ENCODE data around the gene GALR2. TPM values are rescaled to one million over a fixed set of nuclear protein-coding genes. Genes with fewer than 3 reads are reported as not detected.
"Not testable (repeated sequence)": the region's sequence is repeated elsewhere in the genome, so short reads cannot be mapped to it uniquely, and the experiment has no call there.

GALR2 gene
- total RNA-seq, 1 donor from 2014 or later: not detected

DNA sequence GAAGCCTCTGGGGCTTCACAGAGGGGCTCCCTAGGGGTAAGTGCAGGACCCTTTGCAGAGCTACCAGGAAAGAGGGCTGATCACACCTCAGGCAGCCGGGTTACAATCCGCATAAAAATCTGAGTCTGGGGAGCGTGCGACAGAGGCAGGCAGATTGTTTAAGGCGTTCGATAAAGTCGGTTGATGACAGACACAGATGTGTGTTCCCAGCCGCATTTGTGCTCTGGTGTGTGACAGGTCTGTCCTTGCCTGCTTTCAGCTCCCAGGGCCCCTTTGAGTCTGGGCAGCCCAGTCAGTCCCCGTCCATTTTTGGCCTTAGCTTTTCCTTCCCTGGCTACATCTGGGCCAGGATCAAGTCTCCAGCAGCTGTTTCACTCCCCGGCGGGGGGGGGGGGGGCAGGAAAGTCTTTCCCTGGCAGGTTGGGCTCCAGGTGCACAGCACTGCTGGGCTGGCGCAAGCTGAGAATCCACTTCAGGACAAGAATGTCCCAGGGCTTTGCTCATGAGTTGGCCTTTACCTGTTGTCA, 3.1 kb downstream of the GALR2 start:
- intact Hi-C loops (cut with DNase I): no loop called here
- DNase-seq (ENCODE audit: low spot score) (no peak), ATAC-seq (no peak)

DNA sequence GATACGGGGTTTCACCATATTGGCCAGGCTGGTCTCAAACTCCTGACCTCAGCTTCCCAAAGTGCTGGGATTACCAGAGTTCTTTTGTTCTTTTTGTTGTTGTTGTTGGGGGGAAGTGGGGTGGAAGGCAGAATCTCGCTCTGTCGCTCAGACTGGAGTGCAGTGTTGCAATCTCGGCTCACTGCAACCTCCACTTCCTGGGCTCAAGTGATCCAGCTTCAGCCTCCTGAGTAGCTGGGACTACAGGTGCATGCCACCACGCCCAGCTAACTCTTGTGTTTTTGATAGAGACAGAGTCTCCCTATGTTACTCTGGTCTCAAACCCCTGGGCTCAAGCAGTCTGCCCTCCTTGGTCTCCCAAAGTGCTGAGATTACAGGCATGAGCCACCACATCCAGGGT, 3.8 kb downstream of the GALR2 start:
- ATAC-seq; DNase-seq (ENCODE audit: low spot score); intact Hi-C loops (cut with DNase I): not testable (repeated sequence)

DNA sequence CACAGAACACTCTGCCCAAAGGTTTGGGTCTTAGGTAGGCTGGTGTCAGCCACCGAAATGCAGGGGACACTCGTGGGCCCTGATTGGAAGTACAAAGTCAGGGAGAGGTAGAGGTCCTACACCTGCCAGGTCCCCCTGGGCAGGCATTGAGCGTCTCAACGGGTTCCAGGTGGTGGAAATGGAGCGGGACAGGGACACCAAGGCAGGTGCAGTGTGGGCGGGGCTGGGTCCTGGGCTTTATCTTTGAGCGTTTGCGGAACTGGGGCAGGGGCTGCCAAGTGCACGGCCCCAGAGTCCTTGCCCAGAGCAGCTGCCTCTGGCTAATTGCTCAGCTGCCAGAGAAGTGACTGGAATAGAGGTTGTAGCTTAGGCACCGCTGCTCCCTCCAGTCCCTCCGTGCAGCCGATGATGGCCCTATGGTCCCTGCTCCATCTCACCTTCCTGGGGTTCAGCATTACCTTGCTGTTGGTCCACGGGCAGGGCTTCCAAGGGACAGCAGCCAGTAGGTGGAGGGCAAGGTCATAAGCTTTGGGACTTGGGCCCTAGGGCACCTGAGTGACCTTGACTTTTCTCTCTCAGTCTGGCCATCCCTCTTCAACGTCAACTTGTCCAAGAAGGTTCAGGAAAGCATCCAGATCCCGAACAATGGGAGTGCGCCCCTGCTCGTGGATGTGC, 4.4 kb downstream of the GALR2 start, which contains the start of gene ZACN:
TSS of gene ZACN (plus strand) at position 323 of the 675 bp plus-strand sequence. CDS start at position 406, 83 bp downstream.
- intact Hi-C loops (cut with DNase I): no loop called here
- DNase-seq (ENCODE audit: low spot score) (peak; percentile 54), ATAC-seq (no peak)

DNA sequence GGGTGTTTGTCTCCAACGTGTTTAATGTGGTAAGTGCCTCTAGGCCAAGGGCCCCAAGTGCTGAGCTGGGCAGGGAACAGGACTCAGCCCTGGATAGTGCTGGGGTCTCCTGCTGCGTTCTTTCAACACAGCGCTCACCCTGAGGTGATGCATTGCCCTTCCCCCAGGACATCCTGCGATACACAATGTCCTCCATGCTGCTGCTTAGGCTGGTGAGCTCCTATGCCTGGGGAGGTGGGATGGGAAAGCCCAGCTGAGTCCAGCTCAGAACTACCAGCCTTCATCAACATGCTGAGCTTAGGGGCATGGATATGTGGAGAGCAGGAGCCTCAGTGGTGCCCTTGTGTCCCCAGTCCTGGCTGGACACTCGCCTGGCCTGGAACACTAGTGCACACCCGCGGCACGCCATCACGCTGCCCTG, 5.0 kb downstream of the GALR2 start:
- ATAC-seq: peak; percentile 2

DNA sequence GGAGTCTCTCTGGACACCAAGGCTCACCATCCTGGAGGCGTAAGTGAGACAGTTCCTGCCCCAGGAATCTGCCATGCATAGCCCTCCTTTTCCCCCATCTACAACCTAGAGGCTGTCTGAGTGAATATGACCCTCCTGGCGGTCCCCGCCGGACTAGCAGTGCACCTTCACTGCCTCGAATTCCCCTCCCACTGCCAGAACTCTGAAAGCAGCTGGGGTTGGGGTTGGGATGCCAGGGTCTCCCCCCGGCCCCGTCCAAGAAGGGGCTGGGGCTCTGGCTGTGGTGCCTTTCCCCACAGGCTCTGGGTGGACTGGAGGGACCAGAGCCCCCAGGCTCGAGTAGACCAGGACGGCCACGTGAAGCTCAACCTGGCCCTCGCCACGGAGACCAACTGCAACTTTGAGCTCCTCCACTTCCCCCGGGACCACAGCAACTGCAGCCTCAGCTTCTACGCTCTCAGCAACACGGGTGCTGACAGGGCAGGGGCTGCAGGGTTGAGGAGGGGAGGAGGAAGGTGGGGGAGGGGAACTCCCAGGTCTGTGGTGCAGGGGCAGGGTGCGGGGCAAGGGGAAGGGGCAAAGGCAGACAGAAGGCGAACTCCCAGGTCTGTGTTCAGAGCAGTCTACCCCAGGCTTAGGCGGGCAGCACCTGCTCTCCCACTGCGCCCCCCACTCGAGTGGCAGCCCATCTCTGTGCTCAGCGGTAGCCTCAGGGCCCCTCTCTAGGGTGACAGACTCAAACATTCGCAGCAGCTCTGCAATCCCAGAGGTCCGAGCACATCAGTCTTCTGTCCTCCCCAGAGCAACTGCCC, 5.6 kb downstream of the GALR2 start:
- DNase-seq (ENCODE audit: low spot score) (peak; percentile 54), ATAC-seq (peak; percentile 3)
- intact Hi-C loops (cut with DNase I): no loop called here

More for the DNA sequence above, 5.0 kb downstream of the GALR2 start:
- DNase-seq (ENCODE audit: low spot score): peak; percentile 50
- intact Hi-C loops (cut with DNase I): no loop called here

DNA sequence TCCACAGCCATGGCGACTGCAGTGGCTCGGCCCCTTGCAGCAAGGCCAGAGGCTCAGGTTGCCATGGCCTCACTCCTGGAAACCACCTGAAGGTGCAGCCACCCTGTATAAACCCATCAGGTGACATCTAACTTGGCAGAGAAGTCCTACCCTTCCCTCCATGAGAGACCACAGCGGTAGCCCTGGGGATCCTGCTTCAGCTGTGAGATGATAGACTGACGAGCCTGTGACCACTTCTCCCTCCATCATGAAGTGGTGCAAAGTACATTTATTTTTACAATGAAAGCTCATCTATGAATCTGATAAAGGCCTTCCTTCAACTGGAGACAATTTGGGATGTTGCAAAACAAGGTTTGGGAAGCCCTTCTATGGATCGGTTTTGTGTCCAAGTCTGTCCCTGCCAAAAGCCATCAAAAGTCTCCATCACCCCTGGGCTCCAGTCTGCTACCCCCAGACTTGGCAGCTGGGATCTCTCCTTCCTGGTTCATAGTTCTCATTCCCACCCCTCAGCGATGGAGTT, 6.2 kb downstream of the GALR2 start:
- intact Hi-C loops (cut with DNase I): no loop called here
- DNase-seq (ENCODE audit: low spot score): no peak
- ATAC-seq: no peak

DNA sequence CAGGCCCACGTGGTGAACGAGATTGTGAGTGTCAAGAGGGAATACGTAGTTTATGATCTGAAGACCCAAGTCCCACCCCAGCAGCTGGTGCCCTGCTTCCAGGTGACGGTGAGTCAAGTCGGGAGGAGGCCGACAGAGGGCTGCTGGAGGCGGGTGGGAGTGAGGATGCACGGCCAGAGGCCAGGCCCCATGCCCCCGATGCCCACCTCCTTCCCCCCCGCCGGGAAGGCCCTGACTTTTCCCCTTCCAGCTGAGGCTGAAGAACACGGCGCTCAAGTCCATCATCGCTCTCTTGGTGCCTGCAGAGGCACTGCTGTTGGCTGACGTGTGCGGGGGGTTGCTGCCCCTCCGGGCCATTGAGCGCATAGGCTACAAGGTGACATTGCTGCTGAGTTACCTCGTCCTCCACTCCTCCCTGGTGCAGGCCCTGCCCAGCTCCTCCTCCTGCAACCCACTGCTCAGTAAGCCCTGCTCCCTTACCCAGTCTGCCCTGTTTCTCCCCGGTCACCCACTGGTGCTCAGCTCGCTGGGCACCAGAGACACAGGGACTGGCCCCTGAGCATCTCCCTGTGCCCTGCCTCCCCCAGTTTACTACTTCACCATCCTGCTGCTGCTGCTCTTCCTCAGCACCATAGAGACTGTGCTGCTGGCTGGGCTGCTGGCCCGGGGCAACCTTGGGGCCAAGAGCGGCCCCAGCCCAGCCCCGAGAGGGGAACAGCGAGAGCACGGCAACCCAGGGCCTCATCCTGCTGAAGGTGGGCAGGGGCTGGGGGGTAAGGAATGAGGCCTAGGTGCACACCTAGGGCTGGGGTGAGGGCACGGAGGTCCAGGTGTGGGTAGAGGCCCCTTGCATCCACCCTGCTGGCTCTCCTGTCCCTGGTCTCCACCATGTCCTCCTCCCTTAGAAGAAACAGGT, 7.0 kb downstream of the GALR2 start:
- DNase-seq (ENCODE audit: low spot score): peak; percentile 53
- intact Hi-C loops (cut with DNase I): no loop called here
- ATAC-seq: no peak

DNA sequence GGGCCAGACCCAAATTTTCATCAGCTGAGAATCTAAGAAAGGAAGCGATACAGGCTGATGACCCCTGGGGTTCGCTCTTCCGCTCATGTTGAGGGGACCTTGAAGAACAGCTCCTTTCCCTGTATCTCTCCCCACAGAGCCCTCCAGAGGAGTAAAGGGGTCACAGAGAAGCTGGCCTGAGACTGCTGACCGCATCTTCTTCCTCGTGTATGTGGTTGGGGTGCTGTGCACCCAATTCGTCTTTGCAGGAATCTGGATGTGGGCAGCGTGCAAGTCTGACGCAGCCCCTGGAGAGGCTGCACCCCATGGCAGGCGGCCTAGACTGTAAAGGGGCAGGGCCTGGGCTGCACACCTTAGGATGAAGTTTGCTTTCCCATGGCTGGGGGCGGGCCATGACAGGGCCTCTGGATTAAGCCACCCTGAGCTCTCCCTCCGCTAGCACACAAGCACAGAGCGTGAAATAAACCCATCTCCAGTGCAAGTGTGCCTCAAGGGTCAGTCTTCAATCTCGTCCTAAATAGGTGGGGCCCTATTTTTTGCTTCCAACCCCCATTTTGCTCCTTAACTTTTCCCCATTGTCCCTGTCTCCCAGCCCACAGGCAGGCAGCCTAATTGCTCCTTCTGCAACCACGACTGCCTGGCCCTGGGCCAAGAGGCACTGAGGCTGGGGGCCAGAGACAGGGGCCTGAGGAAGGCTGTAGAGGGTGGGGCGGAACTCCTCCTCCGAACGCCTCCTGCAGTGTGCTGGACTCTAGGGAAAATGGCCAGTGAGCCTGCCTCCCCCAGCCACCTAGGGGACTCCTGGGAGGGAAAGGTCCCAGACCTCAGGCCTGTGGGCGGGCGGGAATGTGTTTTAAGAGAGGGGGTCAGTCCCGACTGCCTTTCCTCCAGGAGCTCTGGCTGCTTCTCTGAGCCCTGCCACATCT, 8.0 kb downstream of the GALR2 start:
- DNase-seq (ENCODE audit: low spot score) (peak; percentile 45), ATAC-seq (peak; percentile 3)
- intact Hi-C loops (cut with DNase I): no loop called here

DNA sequence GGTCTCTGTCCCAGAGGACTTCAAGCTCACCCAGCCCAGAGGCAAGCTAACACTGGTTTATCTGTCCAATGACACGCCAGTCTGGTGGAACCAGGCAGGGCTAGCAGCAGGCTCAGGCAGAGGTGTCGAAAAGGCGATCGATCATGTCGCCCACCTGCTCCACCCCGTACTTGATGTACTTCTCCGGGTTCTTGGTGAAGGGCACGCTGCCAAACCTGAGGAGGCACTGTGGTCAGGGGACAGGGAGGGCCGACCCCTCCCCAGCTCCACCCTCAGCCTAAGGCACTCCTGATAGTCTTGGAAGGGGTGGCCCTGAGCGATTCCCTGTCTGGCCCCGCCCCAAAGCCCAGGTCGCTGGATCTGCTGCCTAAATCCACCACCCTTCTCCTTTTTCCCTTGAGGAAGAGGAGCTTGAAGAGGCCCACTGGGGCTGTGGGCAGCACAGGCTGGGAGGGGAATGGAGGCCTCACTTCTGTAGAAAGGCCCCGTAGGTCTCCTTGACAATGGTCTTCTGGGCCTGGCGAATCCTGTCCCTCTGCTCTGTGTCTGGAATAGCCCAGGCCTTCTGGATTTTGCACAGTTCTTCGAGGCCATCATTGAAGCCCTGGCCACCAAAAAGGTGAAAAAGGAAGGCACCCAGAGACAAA, 9.1 kb downstream of the GALR2 start:
- DNase-seq (ENCODE audit: low spot score) (no peak), ATAC-seq (no peak)
- intact Hi-C loops (cut with DNase I): no loop called here

DNA sequence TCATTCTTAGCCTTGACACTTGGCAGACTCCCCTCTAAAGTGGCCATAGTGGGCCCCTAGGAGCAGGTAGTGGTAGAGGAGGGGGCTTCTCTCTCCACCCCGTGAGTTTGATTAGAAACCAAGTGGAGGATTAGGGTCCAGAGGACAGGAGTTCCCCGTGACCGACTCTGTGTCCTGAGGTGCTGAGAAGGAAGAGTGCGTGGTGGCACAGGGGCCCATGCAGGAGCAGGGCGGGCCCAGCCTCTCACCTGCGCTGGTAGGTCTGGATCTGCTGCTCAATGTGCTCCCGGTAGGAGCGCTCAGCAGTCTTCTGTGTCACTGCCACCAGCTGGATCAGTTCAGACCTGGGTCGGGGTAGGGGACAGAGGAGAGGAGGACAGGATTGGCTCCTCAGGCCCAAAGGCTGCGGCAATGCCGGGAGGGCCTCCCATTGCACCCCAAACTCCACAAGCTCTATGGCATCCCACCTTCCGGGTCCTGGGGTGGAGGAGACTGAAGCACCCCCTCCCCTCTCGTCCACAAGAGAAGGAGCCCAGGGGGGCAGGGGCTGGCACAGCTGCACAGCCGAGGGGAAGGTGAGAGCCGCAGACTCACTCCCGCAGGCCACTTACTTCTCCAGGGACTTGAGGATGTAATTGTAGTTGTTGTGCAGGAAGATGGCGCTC, 10.6 kb downstream of the GALR2 start:
- intact Hi-C loops (cut with DNase I): no loop called here
- ATAC-seq (no peak), DNase-seq (ENCODE audit: low spot score) (peak; percentile 42)

DNA sequence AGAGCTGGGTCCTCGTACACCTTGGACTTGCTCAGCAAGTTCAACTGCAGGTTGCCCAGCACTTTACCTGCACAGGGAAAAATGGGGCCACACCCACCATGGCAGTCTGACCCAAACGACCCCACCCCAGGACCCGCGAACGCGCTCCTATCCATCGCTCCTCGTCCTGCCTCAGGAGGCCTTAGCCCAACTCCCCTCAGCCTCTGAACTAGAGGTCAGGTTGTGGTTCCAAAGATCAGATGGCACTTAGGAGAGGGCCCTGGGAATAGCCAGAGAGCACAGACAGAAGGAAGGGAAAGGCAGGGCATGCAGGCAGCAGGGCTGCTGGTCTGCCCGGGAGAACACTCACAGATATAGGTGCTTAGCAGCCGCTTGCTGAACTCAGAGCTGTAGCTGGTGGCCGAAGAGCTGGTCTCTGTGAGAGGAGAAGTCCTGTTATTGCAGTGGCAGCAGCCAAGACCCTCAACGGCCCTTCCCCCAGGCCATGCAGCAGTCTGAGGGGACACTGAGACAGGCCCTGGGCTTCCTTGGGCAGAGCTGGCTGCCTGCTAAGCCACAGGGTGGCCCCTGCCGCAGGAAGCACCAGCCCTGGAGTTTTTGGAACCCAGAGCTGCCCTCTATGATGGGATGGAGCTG, 11.3 kb downstream of the GALR2 start:
- intact Hi-C loops (cut with DNase I): no loop called here
- DNase-seq (ENCODE audit: low spot score): no peak
- no peak for ATAC-seq

DNA sequence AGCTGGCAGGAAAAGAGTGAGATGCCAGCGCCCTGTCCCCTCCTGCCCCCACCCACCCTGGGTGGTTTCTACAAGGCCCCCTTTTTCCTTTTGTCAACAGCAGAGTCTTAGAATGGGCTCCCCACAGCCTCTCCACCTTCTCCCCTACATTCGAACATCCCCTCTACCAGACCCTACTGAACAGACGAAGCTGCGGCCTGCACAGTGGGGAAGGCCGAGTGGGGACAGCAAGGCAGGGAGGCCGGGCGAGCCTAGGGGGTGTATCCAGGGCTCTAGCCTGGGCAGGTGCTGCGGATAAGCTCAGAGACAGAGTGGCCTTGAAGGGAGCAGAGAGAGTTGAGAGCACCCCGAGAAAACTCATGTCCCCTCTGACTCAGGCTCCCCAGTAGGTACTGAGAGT, 11.8 kb downstream of the GALR2 start:
- no peak for DNase-seq (ENCODE audit: low spot score)
- ATAC-seq: no peak
- intact Hi-C loops (cut with DNase I): no loop called here

DNA sequence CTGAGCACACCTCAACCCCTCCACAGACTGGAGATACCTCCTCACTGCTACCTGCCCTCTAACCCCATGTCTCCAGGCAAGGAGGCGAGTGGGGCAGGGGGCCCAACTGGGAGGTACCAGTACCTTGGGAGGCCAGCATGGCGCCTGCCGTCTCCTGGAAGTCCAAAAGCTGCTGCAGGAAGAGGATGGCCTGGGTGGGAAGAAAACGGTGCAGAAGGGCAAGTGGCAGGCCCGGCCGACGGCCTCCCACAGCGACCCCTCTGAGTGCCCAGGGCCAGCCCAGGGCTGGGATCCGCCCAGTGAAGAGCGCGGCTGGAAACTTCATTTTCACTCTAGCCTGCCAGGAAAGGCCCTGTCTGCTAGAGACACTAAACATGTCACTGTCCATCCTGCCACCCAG, 12.9 kb downstream of the GALR2 start:
- ATAC-seq (no peak), DNase-seq (ENCODE audit: low spot score) (peak; percentile 49)
- intact Hi-C loops (cut with DNase I): no loop called here

DNA sequence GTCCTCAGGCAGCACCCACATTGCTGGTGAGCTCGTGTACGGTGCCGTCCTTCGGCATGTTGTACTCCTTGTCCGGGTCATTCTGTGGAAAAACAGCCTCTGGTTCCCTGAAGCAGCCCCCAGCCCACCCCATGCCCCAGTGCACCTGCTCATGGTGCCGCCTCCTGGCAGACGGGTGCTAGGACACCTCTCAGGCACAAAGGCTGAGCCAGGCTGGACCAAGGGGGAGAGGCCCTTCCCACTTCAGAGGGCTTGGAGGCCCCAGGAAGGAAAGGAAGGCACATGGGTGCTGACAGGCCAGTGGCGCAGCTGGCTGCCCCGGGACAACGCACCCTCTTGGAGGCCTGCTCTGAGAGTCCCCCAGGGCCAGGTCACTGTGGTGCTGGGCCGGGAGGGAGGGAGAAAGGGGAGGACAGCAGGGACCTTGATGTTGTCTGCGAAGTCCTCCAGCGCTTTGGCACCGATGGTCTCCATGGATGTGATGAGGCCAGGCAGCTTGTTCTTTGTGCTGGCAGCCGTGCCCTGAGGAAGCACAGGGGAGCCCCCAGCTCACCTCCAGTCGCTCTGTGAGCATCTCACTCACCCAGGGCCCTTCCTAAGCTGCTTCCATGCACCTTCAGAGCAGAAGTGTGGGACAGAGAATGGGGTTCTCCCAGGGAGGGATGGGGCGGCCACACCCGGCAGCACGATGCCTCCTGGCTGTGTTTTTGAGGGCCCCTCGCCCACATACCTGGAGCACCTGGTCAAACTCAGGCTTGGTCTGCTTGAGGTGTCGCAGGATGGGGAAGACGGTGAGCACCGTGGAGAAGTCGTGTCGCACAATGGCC, 13.7 kb downstream of the GALR2 start:
- ATAC-seq: no peak
- intact Hi-C loops (cut with DNase I): no loop called here

DNA sequence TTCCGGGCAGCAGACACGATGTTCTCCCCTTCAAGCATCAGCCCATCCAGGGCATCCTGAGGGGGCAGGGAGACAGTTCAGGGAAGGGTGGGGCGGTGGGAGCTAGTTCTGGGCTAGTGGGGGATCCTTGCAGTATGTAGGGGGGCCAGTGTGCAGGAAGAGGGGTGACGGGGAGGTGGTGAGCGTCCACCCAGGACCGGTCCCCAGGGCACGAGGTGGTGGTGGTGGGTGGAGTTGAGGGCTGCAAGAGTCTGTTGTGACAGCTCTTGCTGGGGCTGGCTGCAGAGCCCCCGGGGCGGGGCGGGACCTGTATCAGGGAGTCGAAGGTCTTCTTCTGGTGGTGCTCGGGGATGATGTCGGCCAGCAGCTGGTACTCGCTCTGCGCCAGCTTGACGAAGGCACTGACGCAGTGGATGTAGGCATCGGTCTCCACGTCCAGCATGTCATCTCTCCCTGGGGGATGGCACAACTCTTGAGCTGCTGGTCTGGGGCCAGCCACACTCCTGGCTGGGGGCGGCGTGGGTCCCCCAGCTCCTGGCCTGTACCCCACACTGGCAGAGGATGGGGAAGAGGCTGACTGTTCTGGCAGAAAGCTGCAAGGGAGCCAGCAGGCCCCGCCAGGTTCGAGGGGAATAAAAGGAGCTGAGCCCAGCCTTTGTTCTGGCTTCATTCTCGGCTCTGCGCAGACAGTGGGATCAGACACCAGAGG, 14.4 kb downstream of the GALR2 start:
- ATAC-seq (no peak), DNase-seq (ENCODE audit: low spot score) (no peak)
- intact Hi-C loops (cut with DNase I): no loop called here

More for the DNA sequence above, 13.7 kb downstream of the GALR2 start:
- DNase-seq (ENCODE audit: low spot score): peak; percentile 48

Measured in sciatic nerve (tissue), 2 donors.